SU-DHL-6 (cell line): ENCODE results near the gene MAPKAPK3.

Experiments used
- H2AFZ ChIP-seq: fragments of 200-600 bp; sonication (generic); 2 replicates; pipeline ENCODE4 v1.6.1; 2014; ENCODE audit warnings: low read depth, mild to moderate bottlenecking, moderate library complexity, mixed read lengths, antibody characterized with exemption, low read length; ENCODE audit not compliant: severe bottlenecking
- H3F3A ChIP-seq: fragments of 200-600 bp; shearing (Covaris generic); 2 replicates; pipeline ENCODE4 v1.6.0; 2016; ENCODE audit warnings: antibody characterized with exemption, mild to moderate bottlenecking; ENCODE audit not compliant: insufficient read depth
- H3K27ac ChIP-seq: fragments of 200-600 bp; sonication (generic); 2 replicates; pipeline ENCODE4 v1.5.1; 2016; ENCODE audit warnings: low read depth, mild to moderate bottlenecking, low read length, moderate library complexity, mixed read lengths
- H3K27me3 ChIP-seq: fragments of 200-600 bp; sonication (generic), shearing (Covaris generic); 2 replicates; pipeline ENCODE4 v1.6.0; 2014; ENCODE audit warnings: mild to moderate bottlenecking, low read length
- H3K36me3 ChIP-seq: fragments of 200-600 bp; sonication (generic); 2 replicates; pipeline ENCODE4 v1.6.1; 2014; ENCODE audit warnings: mild to moderate bottlenecking, low read length, mixed read lengths
- H3K4me2 ChIP-seq: fragments of 300-600, 200-600 bp; shearing (Covaris generic), sonication (generic); 2 replicates; pipeline ENCODE4 v1.6.0; 2014; ENCODE audit warnings: low read length, low read depth, mild to moderate bottlenecking; ENCODE audit not compliant: poor library complexity, severe bottlenecking
- H3K4me3 ChIP-seq: fragments of 200-600 bp; sonication (generic); 2 replicates; pipeline ENCODE4 v1.5.1; 2014; ENCODE audit warnings: antibody characterized with exemption, low read length, mild to moderate bottlenecking, mixed read lengths; ENCODE audit not compliant: insufficient read depth, poor library complexity, severe bottlenecking
- H3K79me2 ChIP-seq: fragments of 200-600 bp; sonication (generic); 2 replicates; pipeline ENCODE4 v1.6.1; 2014; ENCODE audit warnings: mild to moderate bottlenecking, low read length, moderate library complexity; ENCODE audit not compliant: insufficient read depth
- H3K9ac ChIP-seq: fragments of 200-600 bp; sonication (generic); 2 replicates; pipeline ENCODE4 v1.7.0; 2014; ENCODE audit warnings: mild to moderate bottlenecking, low read length
- H3K9me2 ChIP-seq: fragments of 200-600 bp; sonication (generic); replicated peaks from 2 replicates; pipeline ENCODE4 v1.6.1; 2014; ENCODE audit warnings: low read length; ENCODE audit not compliant: insufficient read depth
- H3K9me3 ChIP-seq: fragments of 200-600 bp; sonication (generic); 2 replicates; pipeline ENCODE4 v1.6.1; 2014; ENCODE audit warnings: low read length, mixed read lengths; ENCODE audit not compliant: insufficient read depth
- H4K20me1 ChIP-seq: fragments of 200-600 bp; sonication (generic); 2 replicates; pipeline ENCODE4 v1.6.1; 2014; ENCODE audit warnings: low read depth, mild to moderate bottlenecking, antibody characterized with exemption, low read length, moderate library complexity, mixed read lengths
- CTCF ChIP-seq: fragments of 200-600 bp; sonication (generic); IDR thresholded peaks from one replicate; pipeline ENCODE4 v1.5.1; 2017; ENCODE audit warnings: antibody characterized with exemption, mild to moderate bottlenecking, low read length, moderate library complexity; ENCODE audit not compliant: insufficient read depth, poor library complexity, severe bottlenecking
- EZH2phosphoT487 ChIP-seq: fragments of 200-600 bp; sonication (generic), shearing (Covaris generic); conservative IDR thresholded peaks from 2 replicates; pipeline ENCODE4 v1.6.1; 2018; ENCODE audit warnings: mild to moderate bottlenecking, antibody characterized with exemption, low read length, moderate library complexity, mixed read lengths

The MAPKAPK3 gene

GRCh38 chr3:50575372-50575771 is 41.6 kb upstream of the MAPKAPK3 start:
- Histone ChIP-seq H3K4me2 (no peak overlapping the region), H3F3A (peaks cover 3% of the 10 kb centered on the region; the same call in 1 of the 2 replicates), H3K9me2 (no peaks in the 10 kb centered on the region), H3K9me3 (no peaks in the 10 kb centered on the region), H3K27me3 (no peaks in the 10 kb centered on the region), H3K9ac (no peak overlapping the region), H4K20me1 (no peaks in the 10 kb centered on the region), H3K79me2 (no peaks in the 10 kb centered on the region), H3K36me3 (no peaks in the 10 kb centered on the region), H3K4me3 (no peak overlapping the region), H2AFZ (no peak overlapping the region), H3K27ac (no peak overlapping the region)
- no peak for TF ChIP-seq EZH2phosphoT487
- TF ChIP-seq CTCF: no peak

GRCh38 chr3:50577348-50577747 is 39.6 kb upstream of the MAPKAPK3 start:
- Histone ChIP-seq H3F3A (no peaks in the 10 kb centered on the region), H3K4me2 (no peak overlapping the region), H3K4me3 (no peak overlapping the region), H3K79me2 (no peaks in the 10 kb centered on the region), H3K27me3 (no peaks in the 10 kb centered on the region), H3K9ac (no peak overlapping the region), H2AFZ (no peak overlapping the region), H3K27ac (no peak overlapping the region), H3K36me3 (no peaks in the 10 kb centered on the region), H3K9me2 (no peaks in the 10 kb centered on the region), H3K9me3 (no peaks in the 10 kb centered on the region), H4K20me1 (no peaks in the 10 kb centered on the region)
- no peak for TF ChIP-seq CTCF
- TF ChIP-seq EZH2phosphoT487: no peak

- Histone ChIP-seq H3K9ac (no peak overlapping the region), H3K9me3 (no peaks in the 10 kb centered on the region), H4K20me1 (no peaks in the 10 kb centered on the region), H3K36me3 (no peaks in the 10 kb centered on the region), H3K4me2 (no peak overlapping the region), H3K27ac (no peak overlapping the region), H3K79me2 (no peaks in the 10 kb centered on the region), H3K9me2 (no peaks in the 10 kb centered on the region), H2AFZ (no peak overlapping the region), H3K27me3 (no peaks in the 10 kb centered on the region), H3F3A (no peaks in the 10 kb centered on the region), H3K4me3 (no peak overlapping the region)
- TF ChIP-seq CTCF: no peak
These were observed 36.1 kb upstream of the MAPKAPK3 start for GRCh38 chr3:50580683-50581458.
